Liver (tissue), 3 donors: ENCODE data around the gene LYRM1.

Source experiments
- ATF3 ChIP-seq: IDR thresholded peaks from 2 replicates; pipeline ENCODE4 v1.6.1; 2016; ENCODE audit warnings: antibody characterized with exemption
- CTCF ChIP-seq: fragments of 150-350 bp; IDR thresholded peaks from 2 replicates; pipeline ENCODE4 v1.5.1; 2017; ENCODE audit warnings: improper control_type of control experiment, low read depth, low read length; ENCODE audit not compliant: missing input control
- EGR1 ChIP-seq, 2 donors: IDR thresholded peaks; 2 replicates each; pipeline ENCODE4 v1.6.1; 2016 to 2018; ENCODE audit warnings: antibody characterized with exemption in 2 of 2, low read depth in 2 of 2
- FOXA2 ChIP-seq: IDR thresholded peaks from 2 replicates; pipeline ENCODE4 v1.6.1; 2016; ENCODE audit warnings: antibody characterized with exemption
- GABPA ChIP-seq, 2 donors: IDR thresholded peaks in 1 of 2; conservative IDR thresholded peaks in 1 of 2; 2 replicates each; pipeline ENCODE4 v1.6.1; 2016; ENCODE audit warnings: antibody characterized with exemption in 2 of 2, mild to moderate bottlenecking in 1 of 2, moderate library complexity in 1 of 2
- JUND ChIP-seq, 2 donors: IDR thresholded peaks; 2 replicates each; pipeline ENCODE4 v1.6.1; 2016; ENCODE audit warnings: antibody characterized with exemption in 2 of 2
- MAX ChIP-seq: IDR thresholded peaks from 2 replicates; pipeline ENCODE4 v1.6.1; 2016; ENCODE audit warnings: antibody characterized with exemption
- RAD21 ChIP-seq, 2 donors: IDR thresholded peaks; 2 replicates each; pipeline ENCODE4 v1.6.1; 2016; ENCODE audit warnings: antibody characterized with exemption in 2 of 2, mild to moderate bottlenecking in 2 of 2
- REST ChIP-seq: IDR thresholded peaks from 2 replicates; pipeline ENCODE4 v1.6.1; 2016; ENCODE audit warnings: antibody characterized with exemption, mild to moderate bottlenecking
- RXRA ChIP-seq, 2 donors: IDR thresholded peaks; 2 replicates each; pipeline ENCODE4 v1.6.1; 2017 to 2018; ENCODE audit warnings: antibody characterized with exemption in 2 of 2, mild to moderate bottlenecking in 1 of 2
- SP1 ChIP-seq: IDR thresholded peaks from 2 replicates; pipeline ENCODE4 v1.6.1; 2018; ENCODE audit warnings: antibody characterized with exemption, mild to moderate bottlenecking
- TAF1 ChIP-seq: conservative IDR thresholded peaks from 2 replicates; pipeline ENCODE4 v1.6.1; 2016; ENCODE audit warnings: antibody characterized with exemption, mild to moderate bottlenecking
- YY1 ChIP-seq: IDR thresholded peaks from 2 replicates; pipeline ENCODE4 v1.6.1; 2016; ENCODE audit warnings: antibody characterized with exemption, mild to moderate bottlenecking
- TF ChIP-seq, protein P1 (sequence below): IDR thresholded peaks from 2 replicates; pipeline ENCODE4 v1.6.1; 2016; ENCODE audit warnings: antibody characterized with exemption
- donor health status: healthy.
- donor health status: healthy.

- TF ChIP-seq CTCF (no peak), ATF3 (no peak), GABPA (IDR thresholded peaks at IDR 0.05 in 1 of 2, conservative IDR thresholded peaks at IDR 0.05 in 1 of 2) (no peak), REST (no peak), JUND (IDR thresholded peaks at IDR 0.05) (no peak), RAD21 (IDR thresholded peaks at IDR 0.05) (no peak), SP1 (no peak), RXRA (IDR thresholded peaks at IDR 0.05) (no peak), FOXA2 (no peak), EGR1 (IDR thresholded peaks at IDR 0.05; ENCODE audit: low read depth in 2 of 2) (no peak), YY1 (no peak), MAX (no peak), TAF1 (no peak)
- TF ChIP-seq, protein P1, sequence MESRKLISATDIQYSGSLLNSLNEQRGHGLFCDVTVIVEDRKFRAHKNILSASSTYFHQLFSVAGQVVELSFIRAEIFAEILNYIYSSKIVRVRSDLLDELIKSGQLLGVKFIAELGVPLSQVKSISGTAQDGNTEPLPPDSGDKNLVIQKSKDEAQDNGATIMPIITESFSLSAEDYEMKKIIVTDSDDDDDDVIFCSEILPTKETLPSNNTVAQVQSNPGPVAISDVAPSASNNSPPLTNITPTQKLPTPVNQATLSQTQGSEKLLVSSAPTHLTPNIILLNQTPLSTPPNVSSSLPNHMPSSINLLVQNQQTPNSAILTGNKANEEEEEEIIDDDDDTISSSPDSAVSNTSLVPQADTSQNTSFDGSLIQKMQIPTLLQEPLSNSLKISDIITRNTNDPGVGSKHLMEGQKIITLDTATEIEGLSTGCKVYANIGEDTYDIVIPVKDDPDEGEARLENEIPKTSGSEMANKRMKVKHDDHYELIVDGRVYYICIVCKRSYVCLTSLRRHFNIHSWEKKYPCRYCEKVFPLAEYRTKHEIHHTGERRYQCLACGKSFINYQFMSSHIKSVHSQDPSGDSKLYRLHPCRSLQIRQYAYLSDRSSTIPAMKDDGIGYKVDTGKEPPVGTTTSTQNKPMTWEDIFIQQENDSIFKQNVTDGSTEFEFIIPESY = no peak
Measured at GRCh38 chr16:20850981-20851380, 49.6 kb upstream of the LYRM1 start.
